ENCODE measurements around the gene HLCS.

The HLCS gene

GRCh38 chr21:36850372-36850771 lies 116.1 kb downstream of the HLCS start:
- H3K27ac ChIP-seq (ENCODE audit: extremely low read depth, low read depth, low read length) = no peak overlapping the region
- no peak for TF ChIP-seq TRIM28 (IDR thresholded peaks at IDR 0.05; ENCODE audit: borderline replicate concordance, low read length)
- TF ChIP-seq KLF7 (tag by site-specific recombination; IDR thresholded peaks at IDR 0.05; ENCODE audit: borderline replicate concordance) = no peak
- TF ChIP-seq, protein P1, sequence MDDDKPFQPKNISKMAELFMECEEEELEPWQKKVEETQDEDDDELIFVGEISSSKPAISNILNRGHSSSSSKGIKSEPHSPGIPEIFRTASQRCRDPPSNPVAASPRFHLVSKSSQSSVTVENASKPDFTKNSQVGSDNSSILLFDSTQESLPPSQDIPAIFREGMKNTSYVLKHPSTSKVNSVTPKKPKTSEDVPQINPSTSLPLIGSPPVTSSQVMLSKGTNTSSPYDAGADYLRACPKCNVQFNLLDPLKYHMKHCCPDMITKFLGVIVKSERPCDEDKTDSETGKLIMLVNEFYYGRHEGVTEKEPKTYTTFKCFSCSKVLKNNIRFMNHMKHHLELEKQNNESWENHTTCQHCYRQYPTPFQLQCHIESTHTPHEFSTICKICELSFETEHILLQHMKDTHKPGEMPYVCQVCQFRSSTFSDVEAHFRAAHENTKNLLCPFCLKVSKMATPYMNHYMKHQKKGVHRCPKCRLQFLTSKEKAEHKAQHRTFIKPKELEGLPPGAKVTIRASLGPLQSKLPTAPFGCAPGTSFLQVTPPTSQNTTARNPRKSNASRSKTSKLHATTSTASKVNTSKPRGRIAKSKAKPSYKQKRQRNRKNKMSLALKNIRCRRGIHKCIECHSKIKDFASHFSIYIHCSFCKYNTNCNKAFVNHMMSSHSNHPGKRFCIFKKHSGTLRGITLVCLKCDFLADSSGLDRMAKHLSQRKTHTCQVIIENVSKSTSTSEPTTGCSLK (tag by site-specific recombination; IDR thresholded peaks at IDR 0.05) = no peak
- no peak for TF ChIP-seq ZNF16 (tag by site-specific recombination; IDR thresholded peaks at IDR 0.05; ENCODE audit: low read depth)
- no peak for TF ChIP-seq ZNF530 (tag by site-specific recombination; IDR thresholded peaks at IDR 0.05; ENCODE audit: low read depth)
- TF ChIP-seq ZNF660 (tag by site-specific recombination; IDR thresholded peaks at IDR 0.05) = no peak
- no peak for TF ChIP-seq ATF2 (tag by site-specific recombination; IDR thresholded peaks at IDR 0.05; ENCODE audit: low read depth)
- no peak for TF ChIP-seq ZNF558 (tag by site-specific recombination; IDR thresholded peaks at IDR 0.05)
- TF ChIP-seq ZNF785 (tag by site-specific recombination; IDR thresholded peaks at IDR 0.05) = no peak
- no peak for TF ChIP-seq EGR2 (tag by site-specific recombination; IDR thresholded peaks at IDR 0.05; ENCODE audit: low read depth)
- TF ChIP-seq ZNF155 (tag by site-specific recombination; IDR thresholded peaks at IDR 0.05) = no peak
- no peak for TF ChIP-seq ZNF585B (tag by site-specific recombination; IDR thresholded peaks at IDR 0.05)
- TF ChIP-seq ZFP69B (tag by site-specific recombination; IDR thresholded peaks at IDR 0.05) = no peak
- TF ChIP-seq ZNF571 (tag by site-specific recombination; IDR thresholded peaks at IDR 0.05) = no peak
- TF ChIP-seq ZNF529 (tag by site-specific recombination; IDR thresholded peaks at IDR 0.05; ENCODE audit: insufficient replicate concordance) = no peak
- POLR2A ChIA-PET = no interaction called here
- no peak overlapping the region for H3K4me3 ChIP-seq (ENCODE audit: low read depth, low read length)
- H3K4me1 ChIP-seq (ENCODE audit: control insufficient read depth, insufficient read depth, low read length) = peaks cover 7% of the 10 kb centered on the region
- H3K36me3 ChIP-seq (ENCODE audit: control insufficient read depth in 2 of 2, insufficient read depth in 1 of 2, low read length in 2 of 2) = no peaks in the 10 kb centered on the region
- CTCF ChIA-PET = interaction anchor here (0.7 to 6.5 kb wide), 2 partner anchors 220 to 349 kb away, joined by 4 to 64 read pairs; no protein-coding TSS in a partner anchor
- H3K9me3 ChIP-seq (ENCODE audit: control insufficient read depth, insufficient read depth, low read depth, low read length) = no peaks in the 10 kb centered on the region

DNA sequence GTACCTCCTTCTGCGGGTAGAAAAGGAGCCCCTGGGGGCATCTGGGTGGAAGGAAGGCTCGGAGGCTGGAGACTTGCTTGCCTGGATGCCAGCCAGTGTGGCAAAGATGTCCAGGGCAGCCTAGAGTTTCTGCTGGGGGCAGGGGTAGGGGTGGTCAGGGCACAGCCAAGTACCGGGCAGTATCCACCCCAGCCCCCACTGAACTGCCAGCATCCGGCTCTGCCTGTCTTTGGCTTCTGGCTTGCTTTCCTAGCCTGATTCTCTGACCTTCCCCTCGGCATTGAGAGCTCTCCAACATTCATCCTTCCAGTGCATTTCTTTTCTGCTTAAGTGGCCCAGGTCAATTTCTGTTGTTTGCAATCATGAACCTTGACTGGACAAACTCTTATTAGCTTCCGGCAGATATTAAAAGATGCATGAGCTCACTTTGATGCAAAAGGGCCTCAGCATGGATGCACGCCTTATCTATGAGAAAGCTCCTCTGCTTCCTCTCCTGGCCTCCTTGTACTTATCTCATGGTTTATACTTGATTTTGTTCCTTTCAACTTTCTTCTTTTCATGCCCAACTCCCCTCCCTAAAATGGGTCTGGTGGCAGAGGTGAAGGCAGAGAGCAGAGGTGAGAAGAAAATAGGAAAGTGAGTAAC lies 116.9 kb downstream of the HLCS start:
- Histone ChIP-seq H3K27ac (ENCODE audit: extremely low read depth, low read depth, low read length) (no peak overlapping the region), H3K9me3 (ENCODE audit: control insufficient read depth, insufficient read depth, low read depth, low read length) (no peaks in the 10 kb centered on the region), H3K36me3 (ENCODE audit: control insufficient read depth in 2 of 2, insufficient read depth in 1 of 2, low read length in 2 of 2) (no peaks in the 10 kb centered on the region), H3K4me3 (ENCODE audit: low read depth, low read length) (no peak overlapping the region), H3K4me1 (ENCODE audit: control insufficient read depth, insufficient read depth, low read length) (peaks cover 7% of the 10 kb centered on the region)
- CTCF ChIA-PET = interaction anchor here (0.6 to 1.0 kb wide), 2 partner anchors 23 to 408 kb away, joined by 3 read pairs; no protein-coding TSS in a partner anchor
- POLR2A ChIA-PET = no interaction called here
- TF ChIP-seq ZNF26 (tag by site-specific recombination; IDR thresholded peaks at IDR 0.05) (no peak), PRDM1 (tag by site-specific recombination; IDR thresholded peaks at IDR 0.05) (0 out of 2 replicates have a peak, but pooled peaks have one; percentile 16)
